ENCODE measurements around the gene SGTA.
A peak's percentile ranks its signal among the peaks of the same experiment; 100 is the strongest.

Gene SGTA

GRCh38 chr19:2812414-2813234, 29.6 kb upstream of the SGTA start:
- Histone ChIP-seq H3K27ac (ENCODE audit: poor library complexity, severe bottlenecking) (no peak overlapping the region), H3K4me3 (ENCODE audit: severe bottlenecking) (no peak overlapping the region), H3K27me3 (ENCODE audit: insufficient read depth, poor library complexity, severe bottlenecking) (no peaks in the 10 kb centered on the region), H3K36me3 (ENCODE audit: low read depth) (peaks cover 16% of the 10 kb centered on the region), H3K4me1 (ENCODE audit: insufficient read depth, poor library complexity, severe bottlenecking) (no peaks in the 10 kb centered on the region), H3K9me3 (ENCODE audit: severe bottlenecking) (no peaks in the 10 kb centered on the region)
- TF ChIP-seq, protein P1, sequence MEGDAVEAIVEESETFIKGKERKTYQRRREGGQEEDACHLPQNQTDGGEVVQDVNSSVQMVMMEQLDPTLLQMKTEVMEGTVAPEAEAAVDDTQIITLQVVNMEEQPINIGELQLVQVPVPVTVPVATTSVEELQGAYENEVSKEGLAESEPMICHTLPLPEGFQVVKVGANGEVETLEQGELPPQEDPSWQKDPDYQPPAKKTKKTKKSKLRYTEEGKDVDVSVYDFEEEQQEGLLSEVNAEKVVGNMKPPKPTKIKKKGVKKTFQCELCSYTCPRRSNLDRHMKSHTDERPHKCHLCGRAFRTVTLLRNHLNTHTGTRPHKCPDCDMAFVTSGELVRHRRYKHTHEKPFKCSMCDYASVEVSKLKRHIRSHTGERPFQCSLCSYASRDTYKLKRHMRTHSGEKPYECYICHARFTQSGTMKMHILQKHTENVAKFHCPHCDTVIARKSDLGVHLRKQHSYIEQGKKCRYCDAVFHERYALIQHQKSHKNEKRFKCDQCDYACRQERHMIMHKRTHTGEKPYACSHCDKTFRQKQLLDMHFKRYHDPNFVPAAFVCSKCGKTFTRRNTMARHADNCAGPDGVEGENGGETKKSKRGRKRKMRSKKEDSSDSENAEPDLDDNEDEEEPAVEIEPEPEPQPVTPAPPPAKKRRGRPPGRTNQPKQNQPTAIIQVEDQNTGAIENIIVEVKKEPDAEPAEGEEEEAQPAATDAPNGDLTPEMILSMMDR (IDR thresholded peaks at IDR 0.05; ENCODE audit: poor library complexity, severe bottlenecking), result no peak
- DNase-seq (ENCODE audit: low spot score) (no peak), ATAC-seq (ENCODE audit: low read depth) (no peak)

DNA sequence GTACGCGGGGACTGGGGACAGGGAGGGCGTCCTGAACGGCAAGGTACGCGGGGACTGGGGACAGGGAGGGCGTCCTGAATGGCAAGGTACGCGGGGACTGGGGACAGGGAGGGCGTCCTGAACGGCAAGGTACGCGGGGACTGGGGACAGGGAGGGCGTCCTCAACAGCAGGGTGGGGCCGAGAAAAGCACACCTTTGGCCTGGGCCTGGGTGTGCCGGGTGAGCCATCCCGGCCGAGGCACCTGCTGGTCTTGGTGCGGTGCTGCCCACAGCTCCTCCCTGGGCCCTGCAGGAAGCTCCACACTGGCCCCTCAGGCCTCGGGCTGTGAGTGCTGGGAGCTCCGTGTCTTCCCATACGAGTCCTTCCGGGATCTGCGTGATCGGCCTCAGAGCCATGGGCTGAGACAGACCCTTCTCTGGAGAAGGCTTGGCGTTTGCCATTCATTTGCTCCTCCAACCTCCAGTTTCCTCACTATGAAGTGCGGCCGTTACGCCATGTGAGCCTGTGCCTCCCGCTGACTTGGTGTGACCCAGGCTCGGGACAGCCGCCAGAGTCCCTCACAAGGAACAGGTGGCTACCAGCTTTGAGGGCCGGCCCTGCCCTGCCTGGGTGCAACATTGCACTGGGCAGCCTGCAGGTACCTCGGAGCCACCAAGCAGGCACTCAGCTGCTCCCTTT, 28.8 kb upstream of the SGTA start:
- DNase-seq (ENCODE audit: low spot score) (no peak), ATAC-seq (ENCODE audit: low read depth) (no peak)
- Histone ChIP-seq H3K4me1 (ENCODE audit: insufficient read depth, poor library complexity, severe bottlenecking) (no peaks in the 10 kb centered on the region), H3K9me3 (ENCODE audit: severe bottlenecking) (no peaks in the 10 kb centered on the region), H3K4me3 (ENCODE audit: severe bottlenecking) (no peak overlapping the region), H3K27ac (ENCODE audit: poor library complexity, severe bottlenecking) (no peak overlapping the region), H3K36me3 (ENCODE audit: low read depth) (peaks cover 16% of the 10 kb centered on the region), H3K27me3 (ENCODE audit: insufficient read depth, poor library complexity, severe bottlenecking) (no peaks in the 10 kb centered on the region)
- TF ChIP-seq, protein P1 (IDR thresholded peaks at IDR 0.05; ENCODE audit: poor library complexity, severe bottlenecking), result no peak

DNA sequence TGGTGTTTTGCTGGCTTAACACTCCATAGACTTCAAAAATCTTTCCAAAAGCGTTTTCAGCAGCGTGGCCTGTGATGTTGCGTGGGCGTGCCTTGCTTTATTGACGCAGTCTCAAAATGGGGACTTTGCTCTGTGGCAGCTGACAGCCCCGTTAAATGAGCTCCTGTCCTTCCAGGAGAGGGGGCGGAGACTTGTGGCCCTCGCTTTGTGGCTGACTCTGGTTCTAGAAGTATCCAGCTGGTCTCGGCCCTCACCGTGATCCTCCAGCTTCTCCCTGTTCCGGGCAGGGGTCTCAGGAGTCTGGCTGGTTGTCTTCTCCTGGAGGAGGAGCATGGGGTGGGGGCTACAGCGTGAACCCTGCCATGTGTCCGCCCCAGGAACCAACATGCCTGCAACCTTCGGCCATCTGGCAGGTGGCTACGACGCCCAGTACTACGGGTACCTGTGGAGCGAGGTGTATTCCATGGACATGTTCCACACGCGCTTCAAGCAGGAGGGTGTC, 28.2 kb upstream of the SGTA start:
- H3K36me3 ChIP-seq (ENCODE audit: low read depth), result peaks cover 21% of the 10 kb centered on the region
- no peak overlapping the region for H3K4me3 ChIP-seq (ENCODE audit: severe bottlenecking)
- H3K27me3 ChIP-seq (ENCODE audit: insufficient read depth, poor library complexity, severe bottlenecking), result no peaks in the 10 kb centered on the region
- DNase-seq (ENCODE audit: low spot score), result no peak
- no peaks in the 10 kb centered on the region for H3K9me3 ChIP-seq (ENCODE audit: severe bottlenecking)
- no peak for ATAC-seq (ENCODE audit: low read depth)
- H3K4me1 ChIP-seq (ENCODE audit: insufficient read depth, poor library complexity, severe bottlenecking), result no peaks in the 10 kb centered on the region
- TF ChIP-seq, protein P1 (IDR thresholded peaks at IDR 0.05; ENCODE audit: poor library complexity, severe bottlenecking), result no peak
- H3K27ac ChIP-seq (ENCODE audit: poor library complexity, severe bottlenecking), result no peak overlapping the region

DNA sequence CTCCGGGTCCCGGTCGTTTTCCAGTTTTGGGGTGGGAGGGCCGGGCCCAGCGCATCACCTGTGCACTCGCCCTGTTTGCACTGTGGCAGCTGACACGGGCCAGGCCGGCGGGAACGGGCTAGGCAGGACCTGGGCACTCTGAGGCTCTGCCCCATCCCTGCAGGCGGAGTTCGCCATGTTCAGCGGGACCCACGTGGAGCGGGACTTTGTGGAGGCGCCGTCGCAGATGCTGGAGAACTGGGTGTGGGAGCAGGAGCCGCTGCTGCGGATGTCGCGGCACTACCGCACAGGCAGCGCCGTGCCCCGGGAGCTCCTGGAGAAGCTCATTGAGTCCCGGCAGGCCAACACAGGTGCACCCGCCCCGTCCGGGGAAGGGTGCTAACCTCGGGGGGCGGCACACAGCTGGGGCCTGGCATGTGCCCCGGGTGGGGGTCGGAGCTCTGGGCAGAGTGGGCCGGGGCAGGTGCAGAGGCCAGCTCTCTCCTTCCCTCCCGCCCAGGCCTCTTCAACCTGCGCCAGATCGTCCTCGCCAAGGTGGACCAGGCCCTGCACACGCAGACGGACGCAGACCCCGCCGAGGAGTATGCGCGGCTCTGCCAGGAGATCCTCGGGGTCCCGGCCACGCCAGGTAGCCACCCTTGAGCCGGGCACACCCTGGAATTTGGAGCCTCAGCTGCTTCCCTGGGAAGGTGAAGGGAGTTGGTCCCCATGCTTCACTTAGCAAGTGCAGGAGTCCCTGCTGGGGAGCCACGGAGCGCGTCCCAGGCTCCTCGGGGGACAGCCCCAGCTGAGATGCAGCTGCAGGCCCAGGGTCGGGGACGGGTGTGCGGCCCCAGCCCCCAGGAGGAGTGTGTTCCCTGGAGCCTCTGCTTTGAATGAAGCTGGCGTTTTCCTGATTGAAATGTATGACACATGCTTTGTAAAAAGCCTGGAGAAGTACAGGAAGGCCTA, 27.3 kb upstream of the SGTA start:
- Histone ChIP-seq H3K4me1 (ENCODE audit: insufficient read depth, poor library complexity, severe bottlenecking) (no peaks in the 10 kb centered on the region), H3K27me3 (ENCODE audit: insufficient read depth, poor library complexity, severe bottlenecking) (no peaks in the 10 kb centered on the region), H3K4me3 (ENCODE audit: severe bottlenecking) (no peak overlapping the region), H3K36me3 (ENCODE audit: low read depth) (peaks cover 23% of the 10 kb centered on the region), H3K27ac (ENCODE audit: poor library complexity, severe bottlenecking) (no peak overlapping the region), H3K9me3 (ENCODE audit: severe bottlenecking) (no peaks in the 10 kb centered on the region)
- TF ChIP-seq, protein P1 (IDR thresholded peaks at IDR 0.05; ENCODE audit: poor library complexity, severe bottlenecking), result no peak
- DNase-seq (ENCODE audit: low spot score), result peak; percentile 47
- no peak for ATAC-seq (ENCODE audit: low read depth)

Measured in RWPE2 (cell line).